A673 (cell line): ENCODE results near the gene AAMP. TPM values are rescaled to one million over a fixed set of nuclear protein-coding genes. Genes with fewer than 3 reads are reported as not detected.

Experiments used
- BruUV-seq: library from RNA; stranded (reverse); fragments of 400-500 nt; replicated peaks from 2 replicates; lab custom pipeline; 2021; lab: Mats Ljungman, UMichigan
- CTCF ChIA-PET: fragments of 300-600 bp; sonication (Branson Sonifier 250); formaldehyde crosslinking; loops from one replicate; lab custom pipeline; 2022; ENCODE audit warnings: antibody characterized with exemption; lab: Charles Lee
- POLR2A ChIA-PET: fragments of 300-600 bp; sonication (Branson Sonifier 250); formaldehyde crosslinking; loops from one replicate; lab custom pipeline; 2022; ENCODE audit warnings: antibody characterized with exemption; ENCODE audit not compliant: low non-redundant PET; lab: Charles Lee
- DNase-seq: peaks from one replicate; pipeline ENCODE4 v3.0.0-alpha.2; 2015; ENCODE audit warnings: low spot score
- H3K27ac ChIP-seq: fragments of 200-600 bp; sonication (generic); 2 replicates; pipeline ENCODE4 v1.5.1; 2016; ENCODE audit warnings: mixed run types, low read depth, mild to moderate bottlenecking, mixed read lengths, antibody characterized with exemption, low read length; ENCODE audit not compliant: poor library complexity, severe bottlenecking
- H3K27me3 ChIP-seq: fragments of 200-600 bp; sonication (generic); replicated peaks from 2 replicates; pipeline ENCODE4 v1.6.1; 2017; ENCODE audit warnings: mixed run types, low read depth, mild to moderate bottlenecking, mixed read lengths, antibody characterized with exemption, low read length; ENCODE audit not compliant: insufficient read depth, poor library complexity
- H3K36me3 ChIP-seq: fragments of 200-600 bp; sonication (generic); 2 replicates; pipeline ENCODE4 v1.6.1; 2016; ENCODE audit warnings: mixed run types, mild to moderate bottlenecking, mixed read lengths, antibody characterized with exemption, low read length; ENCODE audit not compliant: insufficient read depth, poor library complexity, severe bottlenecking
- H3K4me1 ChIP-seq: fragments of 200-600 bp; sonication (generic); 2 replicates; pipeline ENCODE4 v1.6.1; 2017; ENCODE audit warnings: mixed run types, mild to moderate bottlenecking, mixed read lengths, antibody characterized with exemption, low read length; ENCODE audit not compliant: insufficient read depth, poor library complexity, severe bottlenecking
- H3K4me3 ChIP-seq: fragments of 200-600 bp; sonication (generic); 2 replicates; pipeline ENCODE4 v1.5.1; 2016; ENCODE audit warnings: low read depth, mixed run types, mild to moderate bottlenecking, mixed read lengths, low read length; ENCODE audit not compliant: poor library complexity, severe bottlenecking
- H3K9me3 ChIP-seq: fragments of 200-600 bp; sonication (generic); 2 replicates; pipeline ENCODE4 v1.6.1; 2016; ENCODE audit warnings: mixed run types, low read depth, mild to moderate bottlenecking, mixed read lengths, antibody characterized with exemption, low read length; ENCODE audit not compliant: poor library complexity, severe bottlenecking
- EZH2 ChIP-seq: fragments of 200-600 bp; sonication (generic); IDR thresholded peaks from 2 replicates; pipeline ENCODE4 v1.6.1; 2017; ENCODE audit warnings: borderline replicate concordance, low read depth, mild to moderate bottlenecking, mixed read lengths, antibody characterized with exemption, low read length; ENCODE audit not compliant: poor library complexity, severe bottlenecking
- intact Hi-C: fragments of 100-400 bp; cut with micrococcal nuclease; formaldehyde crosslinking; loops from one replicate; pipeline ENCODE4 v1.10.0; 2022; ENCODE audit not compliant: unreplicated experiment
- microRNA-seq: library from miRNA; unstranded; fragments of <30 nt; microRNA quantifications from one replicate; pipeline ENCODE4 v1.2.0, GENCODE V29; 2021
- total RNA-seq: library from RNA; stranded (reverse); gene quantifications from 2 replicates; pipeline ENCODE4 v1.2.3, GENCODE V29; 2021
- TF ChIP-seq, protein P1 (sequence below): fragments of 300-800, 200-600 bp; sonication (generic); conservative IDR thresholded peaks from 2 replicates; pipeline ENCODE4 v1.5.1; 2017; ENCODE audit warnings: low read depth, mild to moderate bottlenecking, antibody characterized with exemption, low read length, moderate library complexity, mixed read lengths

AAMP gene
- total RNA-seq, 1 experiment from 2014 or later: 74.7 TPM

DNA sequence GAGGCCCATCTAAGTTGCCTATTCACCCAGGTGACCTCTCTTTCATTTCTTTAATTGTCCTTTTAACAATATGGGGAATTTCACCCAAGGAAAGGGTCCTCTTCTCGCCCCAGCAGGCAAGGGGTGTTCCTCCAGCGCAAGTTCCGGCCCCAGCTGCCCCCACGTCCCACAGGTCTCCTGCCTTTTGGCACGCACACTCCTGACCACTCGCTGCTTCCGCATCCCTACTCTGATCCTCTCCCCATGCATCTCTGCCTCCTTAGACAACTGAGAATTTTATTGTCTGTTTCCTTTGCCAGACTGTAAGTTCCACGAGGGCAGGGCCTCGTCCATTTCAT, 53.6 kb downstream of the AAMP start:
- H3K9me3 ChIP-seq: no peaks in the 10 kb centered on the region
- no peaks in the 10 kb centered on the region for H3K36me3 ChIP-seq
- no peak for DNase-seq
- CTCF ChIA-PET: interaction anchor here (1.0 kb wide), 1 partner anchor 180 kb away, joined by 3 read pairs; no protein-coding TSS in a partner anchor
- peak overlapping the region; percentile 86 for H3K4me3 ChIP-seq
- H3K27ac ChIP-seq: peak overlapping the region; percentile 87
- POLR2A ChIA-PET: no interaction called here
- H3K27me3 ChIP-seq: no peaks in the 10 kb centered on the region
- TF ChIP-seq, protein P1, sequence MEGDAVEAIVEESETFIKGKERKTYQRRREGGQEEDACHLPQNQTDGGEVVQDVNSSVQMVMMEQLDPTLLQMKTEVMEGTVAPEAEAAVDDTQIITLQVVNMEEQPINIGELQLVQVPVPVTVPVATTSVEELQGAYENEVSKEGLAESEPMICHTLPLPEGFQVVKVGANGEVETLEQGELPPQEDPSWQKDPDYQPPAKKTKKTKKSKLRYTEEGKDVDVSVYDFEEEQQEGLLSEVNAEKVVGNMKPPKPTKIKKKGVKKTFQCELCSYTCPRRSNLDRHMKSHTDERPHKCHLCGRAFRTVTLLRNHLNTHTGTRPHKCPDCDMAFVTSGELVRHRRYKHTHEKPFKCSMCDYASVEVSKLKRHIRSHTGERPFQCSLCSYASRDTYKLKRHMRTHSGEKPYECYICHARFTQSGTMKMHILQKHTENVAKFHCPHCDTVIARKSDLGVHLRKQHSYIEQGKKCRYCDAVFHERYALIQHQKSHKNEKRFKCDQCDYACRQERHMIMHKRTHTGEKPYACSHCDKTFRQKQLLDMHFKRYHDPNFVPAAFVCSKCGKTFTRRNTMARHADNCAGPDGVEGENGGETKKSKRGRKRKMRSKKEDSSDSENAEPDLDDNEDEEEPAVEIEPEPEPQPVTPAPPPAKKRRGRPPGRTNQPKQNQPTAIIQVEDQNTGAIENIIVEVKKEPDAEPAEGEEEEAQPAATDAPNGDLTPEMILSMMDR: no peak
- TF ChIP-seq EZH2: no peak
- BruUV-seq: TSS peak; percentile 81
- peaks cover 35% of the 10 kb centered on the region for H3K4me1 ChIP-seq
- intact Hi-C loops: no loop called here

Small RNA genes lying within 50 kb of the gene (microRNA-seq; reads per million reads assigned to microRNA genes)
- gene MIR6513: 1.1 reads per million

Other genes with a start within 250 kb of the AAMP start
- 0.26 and 1.3 TPM in 2 replicates for gene RUFY4, start 200.9 kb downstream of the AAMP start, total RNA-seq
- gene CXCR2, start 144.1 kb downstream of the AAMP start, total RNA-seq: not detected in 2 replicates
- gene CXCR1, start 103.2 kb downstream of the AAMP start, total RNA-seq: not detected in 2 replicates
- gene ARPC2, start 52.9 kb downstream of the AAMP start, total RNA-seq: 241 and 291 TPM in 2 replicates
- 0.30 and 0.46 TPM in 2 replicates for gene GPBAR1, start 9.1 kb downstream of the AAMP start, total RNA-seq
- 36.7 and 44.9 TPM in 2 replicates for gene PNKD, start 382 bp upstream of the AAMP start, total RNA-seq
- gene TMBIM1, start 22.4 kb upstream of the AAMP start, total RNA-seq: 40.2 and 43.9 TPM in 2 replicates
- not detected in 2 replicates for gene CATIP, start 86.7 kb upstream of the AAMP start, total RNA-seq
- 0.09 TPM in 1 of 2 replicates, not detected in the other for gene SLC11A1, start 112.1 kb upstream of the AAMP start, total RNA-seq
- gene CTDSP1, start 129.7 kb upstream of the AAMP start, total RNA-seq: 72.3 and 77.4 TPM in 2 replicates
- not detected in 2 replicates for gene VIL1, start 149.0 kb upstream of the AAMP start, total RNA-seq